IMR-90 (cell line): ENCODE results near the gene TMPRSS9. TPM values are rescaled to one million over a fixed set of nuclear protein-coding genes. Genes with fewer than 3 reads are reported as not detected.

Experiments used
- ATAC-seq: fragments of 200-7000 bp; cut with Tn5 transposase; 2 replicates; pipeline ENCODE4 v1.9.1; 2020; ENCODE audit warnings: low read depth, mild to moderate bottlenecking, moderate library complexity
- BruUV-seq: library from RNA; stranded (reverse); fragments of 400-500 nt; replicated peaks from 2 replicates; lab custom pipeline; 2021; lab: Mats Ljungman, UMichigan
- CTCF ChIA-PET: fragments of 300-600 bp; formaldehyde crosslinking; extraction: SDS; loops from one replicate; lab custom pipeline; 2021; ENCODE audit warnings: antibody characterized with exemption; lab: Yijun Ruan, JAX
- POLR2A ChIA-PET: fragments of 300-600 bp; sonication (Branson Sonifier 250); formaldehyde crosslinking; loops from one replicate; lab custom pipeline; 2022; ENCODE audit warnings: antibody characterized with exemption; ENCODE audit not compliant: unreplicated experiment; lab: Charles Lee
- DNase-seq: peaks from one replicate; pipeline ENCODE4 v3.0.0; 2013
- H2AFZ ChIP-seq: replicated peaks from 2 replicates; pipeline ENCODE3; 2013; ENCODE audit warnings: low read length, mild to moderate bottlenecking; ENCODE audit not compliant: poor library complexity
- H2AK5ac ChIP-seq: 2 replicates; pipeline ENCODE4 v1.6.1; 2013; ENCODE audit warnings: low read depth, low read length, inconsistent platforms
- H2AK9ac ChIP-seq: replicated peaks from 2 replicates; pipeline ENCODE3; 2013; ENCODE audit warnings: mild to moderate bottlenecking, low read depth, low read length, moderate library complexity; ENCODE audit not compliant: poor library complexity
- H2BK120ac ChIP-seq: 2 replicates; pipeline ENCODE4 v1.6.1; 2013; ENCODE audit warnings: low read depth, low read length, inconsistent platforms
- H2BK15ac ChIP-seq: 3 replicates; pipeline ENCODE4 v1.6.1; 2013; ENCODE audit warnings: low read depth, low read length, inconsistent platforms
- H2BK20ac ChIP-seq: 2 replicates; pipeline ENCODE4 v1.6.1; 2013; ENCODE audit warnings: low read depth, mild to moderate bottlenecking, inconsistent platforms, low read length, moderate library complexity
- H2BK5ac ChIP-seq: 2 replicates; pipeline ENCODE4 v1.6.1; 2013; ENCODE audit warnings: mild to moderate bottlenecking, low read depth, low read length, inconsistent platforms; ENCODE audit not compliant: poor library complexity, severe bottlenecking
- H3K14ac ChIP-seq: replicated peaks from 2 replicates; pipeline ENCODE4 v1.6.1; 2013; ENCODE audit warnings: low read depth, low read length, inconsistent platforms
- H3K18ac ChIP-seq: 2 replicates; pipeline ENCODE4 v1.6.1; 2013; ENCODE audit warnings: low read depth, low read length, control low read depth
- H3K23ac ChIP-seq: 2 replicates; pipeline ENCODE4 v1.6.1; 2013; ENCODE audit warnings: low read depth, low read length, inconsistent platforms
- H3K27ac ChIP-seq: 2 replicates; pipeline ENCODE4 v1.5.1; 2013; ENCODE audit warnings: mild to moderate bottlenecking, control low read depth, low read length; ENCODE audit not compliant: insufficient read depth
- H3K27me3 ChIP-seq: 2 replicates; pipeline ENCODE4 v1.6.1; 2013; ENCODE audit warnings: low read length; ENCODE audit not compliant: control insufficient read depth, insufficient read depth
- H3K36me3 ChIP-seq: 2 replicates; pipeline ENCODE4 v1.6.1; 2013; ENCODE audit warnings: low read length, mixed read lengths; ENCODE audit not compliant: control insufficient read depth, insufficient read depth
- H3K4ac ChIP-seq: 2 replicates; pipeline ENCODE4 v1.6.1; 2013; ENCODE audit warnings: low read depth, low read length, inconsistent platforms
- H3K4me1 ChIP-seq: 2 replicates; pipeline ENCODE4 v1.6.1; 2013; ENCODE audit warnings: low read length, mixed read lengths; ENCODE audit not compliant: control insufficient read depth, insufficient read depth
- H3K4me2 ChIP-seq: 2 replicates; pipeline ENCODE4 v1.6.1; 2013; ENCODE audit warnings: low read depth, mild to moderate bottlenecking, control low read depth, low read length, moderate library complexity
- H3K4me3 ChIP-seq: 2 replicates; pipeline ENCODE4 v1.5.1; 2013; ENCODE audit warnings: low read depth, mild to moderate bottlenecking, control low read depth, low read length, moderate library complexity; ENCODE audit not compliant: insufficient read depth
- H3K56ac ChIP-seq: 2 replicates; pipeline ENCODE4 v1.6.1; 2013; ENCODE audit warnings: low read length, inconsistent platforms; ENCODE audit not compliant: insufficient read depth; ENCODE audit errors: extremely low read depth
- H3K79me1 ChIP-seq, 2 experiments: 2 replicates each; pipeline ENCODE4 v1.6.1; 2013; ENCODE audit warnings: low read length in 2 of 2, inconsistent platforms in 1 of 2, low read depth in 1 of 2
- H3K9ac ChIP-seq: 2 replicates; pipeline ENCODE4 v1.6.1; 2013; ENCODE audit warnings: low read depth, low read length, control low read depth
- H3K9me1 ChIP-seq: 2 replicates; pipeline ENCODE4 v1.6.1; 2013; ENCODE audit warnings: low read length, inconsistent platforms; ENCODE audit not compliant: insufficient read depth
- H3K9me3 ChIP-seq: 2 replicates; pipeline ENCODE4 v1.6.1; 2013; ENCODE audit warnings: low read length; ENCODE audit not compliant: control insufficient read depth, insufficient read depth
- H4K20me1 ChIP-seq: 2 replicates; pipeline ENCODE4 v1.6.1; 2013; ENCODE audit warnings: low read length, inconsistent platforms; ENCODE audit not compliant: insufficient read depth
- H4K5ac ChIP-seq: 2 replicates; pipeline ENCODE4 v1.6.1; 2013; ENCODE audit warnings: mild to moderate bottlenecking, low read depth, low read length, control low read depth
- H4K8ac ChIP-seq, 2 experiments: 2 replicates each; pipeline ENCODE4 v1.6.1; 2013; ENCODE audit warnings: low read depth in 2 of 2, low read length in 2 of 2, control low read depth in 1 of 2, inconsistent platforms in 1 of 2
- H4K91ac ChIP-seq: 2 replicates; pipeline ENCODE4 v1.6.1; 2013; ENCODE audit warnings: low read depth, low read length, inconsistent platforms; ENCODE audit not compliant: insufficient read depth
- MAZ ChIP-seq: IDR thresholded peaks from 2 replicates; pipeline ENCODE4 v1.6.1; 2012; ENCODE audit warnings: low read depth, mild to moderate bottlenecking, low read length, improper control_type of control experiment, moderate library complexity, borderline replicate concordance
- SMC3 ChIP-seq: fragments of 150-350 bp; IDR thresholded peaks from 2 replicates; pipeline ENCODE4 v1.6.1; 2016; ENCODE audit warnings: low read depth, mild to moderate bottlenecking, antibody characterized with exemption, low read length, moderate library complexity
- WGBS, 2 experiments: methylation state at CpG; one replicate each; pipeline versions ENCODE4 v1.1.5 to v1.1.7; 2013; ENCODE audit warnings: missing lambda C conversion rate in 2 of 2; ENCODE audit not compliant: insufficient read length in 1 of 2; ENCODE audit errors: extremely low coverage in 2 of 2; 5-methylcytosine and 5-hydroxymethylcytosine counted together
- dilution Hi-C: fragments of 300-500 bp; cut with HindIII; formaldehyde crosslinking; loops from one replicate; pipeline ENCODE4 v1.14.3; 2018; ENCODE audit warnings: low sequenced_read_pairs; ENCODE audit not compliant: unreplicated experiment
- in situ Hi-C: fragments of 300-500 bp; cut with MboI; formaldehyde crosslinking; loops from 3 replicates; pipeline ENCODE4 v1.14.3; 2019; ENCODE audit warnings: low sequenced_read_pairs, inconsistent platforms, mixed read lengths
- intact Hi-C: fragments of 100-400 bp; cut with micrococcal nuclease; formaldehyde crosslinking; loops from 2 replicates; pipeline ENCODE4 v1.10.0; 2022
- polyA plus RNA-seq, 3 experiments: library from polyadenylated mRNA; depleted of rRNA; stranded (reverse); fragments of >200 nt; gene quantifications; 2 replicates each; pipeline ENCODE4 v1.2.3, GENCODE V29; 2012; ENCODE audit warnings: low replicate concordance in 1 of 3
- total RNA-seq: library from RNA; depleted of rRNA; stranded (reverse); fragments of >200 nt; gene quantifications from 2 replicates; pipeline ENCODE4 v1.2.3, GENCODE V29; 2012
- TF ChIP-seq, protein P1 (sequence below): fragments of 150-350 bp; IDR thresholded peaks from 2 replicates; pipeline ENCODE4 v1.6.1; 2017; ENCODE audit warnings: mild to moderate bottlenecking, antibody characterized with exemption, low read length, low read depth

The TMPRSS9 gene
- total and polyA plus RNA-seq, 2 of the 4 experiments (the other 2 are of a cell fraction): not detected

DNA sequence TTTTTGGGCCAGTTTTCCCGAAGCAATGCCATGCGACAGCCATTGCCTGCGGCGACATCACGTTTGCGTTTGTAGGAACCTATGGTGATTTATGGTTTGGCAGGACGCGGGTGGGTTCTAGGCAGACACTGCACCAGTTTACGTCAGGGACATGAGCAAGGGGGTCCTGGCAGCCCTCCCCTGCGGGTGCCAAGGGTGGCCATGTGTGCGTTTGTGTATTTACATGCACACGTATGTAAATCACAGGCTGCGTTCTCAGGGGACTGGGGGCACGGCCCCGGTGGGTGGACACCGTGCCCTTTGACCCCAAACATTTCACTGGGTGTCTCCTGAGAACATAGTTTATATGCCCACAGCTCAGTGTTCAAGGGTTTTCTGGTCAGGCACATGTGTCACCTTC, 9.4 kb upstream of the TMPRSS9 start:
- no peak overlapping the region for H3K4me3 ChIP-seq
- H4K91ac ChIP-seq: no peak overlapping the region
- H3K56ac ChIP-seq: no peak overlapping the region
- no peak overlapping the region for H2BK5ac ChIP-seq
- TF ChIP-seq SMC3: no peak
- TF ChIP-seq MAZ: no peak
- TF ChIP-seq, protein P1, sequence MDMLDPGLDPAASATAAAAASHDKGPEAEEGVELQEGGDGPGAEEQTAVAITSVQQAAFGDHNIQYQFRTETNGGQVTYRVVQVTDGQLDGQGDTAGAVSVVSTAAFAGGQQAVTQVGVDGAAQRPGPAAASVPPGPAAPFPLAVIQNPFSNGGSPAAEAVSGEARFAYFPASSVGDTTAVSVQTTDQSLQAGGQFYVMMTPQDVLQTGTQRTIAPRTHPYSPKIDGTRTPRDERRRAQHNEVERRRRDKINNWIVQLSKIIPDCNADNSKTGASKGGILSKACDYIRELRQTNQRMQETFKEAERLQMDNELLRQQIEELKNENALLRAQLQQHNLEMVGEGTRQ: no peak
- intact Hi-C loops: no loop called here
- H2BK120ac ChIP-seq: no peak overlapping the region
- H2BK20ac ChIP-seq: no peak overlapping the region
- no peak overlapping the region for H2AK9ac ChIP-seq
- H2AFZ ChIP-seq: no peak overlapping the region
- DNase-seq (no peak), ATAC-seq (no peak)
- no peak overlapping the region for H2BK15ac ChIP-seq
- in situ Hi-C loops: no loop called here
- CTCF ChIA-PET: no interaction called here
- no peak overlapping the region for H2AK5ac ChIP-seq
- no TSS peak for BruUV-seq
- no peaks in the 10 kb centered on the region for H3K9me3 ChIP-seq
- H3K27ac ChIP-seq: no peak overlapping the region
- H3K14ac ChIP-seq: no peak overlapping the region
- no peak overlapping the region for H3K4me2 ChIP-seq
- dilution Hi-C loops: no loop called here
- POLR2A ChIA-PET: no interaction called here
- no peak overlapping the region for H3K23ac ChIP-seq
- no peaks in the 10 kb centered on the region for H4K20me1 ChIP-seq
- WGBS, 2 experiments: 93% methylated on average over 16 of the region's 16 CpGs; no CpG with 5 or more reads in 1 of the 2 experiments
- H4K8ac ChIP-seq: no peak overlapping the region
- H3K4me1 ChIP-seq: no peaks in the 10 kb centered on the region
- H3K9me1 ChIP-seq: no peaks in the 10 kb centered on the region
- H3K9ac ChIP-seq: no peak overlapping the region
- H3K79me1 ChIP-seq: no peaks in the 10 kb centered on the region
- H4K5ac ChIP-seq: no peak overlapping the region
- no peak overlapping the region for H3K18ac ChIP-seq
- no peaks in the 10 kb centered on the region for H3K27me3 ChIP-seq
- no peak overlapping the region for H3K4ac ChIP-seq
- peaks cover 43% of the 10 kb centered on the region for H3K36me3 ChIP-seq
